Endothelial cell of umbilical vein (primary cell): Measurements from ENCODE around the gene PCBP4. TPM values are rescaled to one million over a fixed set of nuclear protein-coding genes. Genes with fewer than 3 reads are reported as not detected.

ENCODE experiments used
- BruUV-seq: library from RNA; stranded (reverse); fragments of 400-500 nt; replicated peaks from 2 replicates; lab custom pipeline; 2021; lab: Mats Ljungman, UMichigan
- CTCF ChIA-PET: fragments of 300-600, 350-600 bp; sonication (Branson Sonifier 250); formaldehyde crosslinking; loops from one replicate; lab custom pipeline; 2021; ENCODE audit warnings: antibody characterized with exemption, inconsistent platforms; lab: Charles Lee
- POLR2A ChIA-PET: fragments of 300-600, 350-600 bp; sonication (Branson Sonifier 250); formaldehyde crosslinking; loops from one replicate; lab custom pipeline; 2021; ENCODE audit warnings: antibody characterized with exemption, inconsistent platforms; lab: Charles Lee
- DNase-seq: peaks from one replicate; pipeline ENCODE4 v3.0.0-alpha.2; 2011; ENCODE audit warnings: low read depth, low spot score
- FAIRE-seq: peaks from 2 replicates; lab custom pipeline; 2011; peaks lifted over from hg19 to GRCh38; lab: Jason Lieb, UNC
- H2AFZ ChIP-seq: 2 replicates; pipeline ENCODE4 v1.6.0; 2012; ENCODE audit warnings: low read depth, low read length, control low read depth, inconsistent platforms
- H3K27ac ChIP-seq: 2 replicates; pipeline ENCODE4 v1.5.1; 2011; ENCODE audit warnings: low read depth, mild to moderate bottlenecking, control low read depth, low read length, moderate library complexity; ENCODE audit not compliant: insufficient read depth
- H3K27me3 ChIP-seq, 2 experiments: 2 replicates each; pipeline versions ENCODE4 v1.6.0 to v1.6.1; 2011; ENCODE audit warnings: low read length in 2 of 2, mixed read lengths in 1 of 2; ENCODE audit not compliant: control insufficient read depth in 2 of 2, insufficient read depth in 2 of 2
- H3K36me3 ChIP-seq, 2 experiments: 2 replicates in 1 of 2; 3 replicates in 1 of 2; pipeline ENCODE4 v1.5.1; 2011; ENCODE audit warnings: low read length in 2 of 2, mild to moderate bottlenecking in 1 of 2, moderate library complexity in 1 of 2; ENCODE audit not compliant: control insufficient read depth in 2 of 2, insufficient read depth in 2 of 2; ENCODE audit errors: extremely low read depth in 1 of 2
- H3K4me1 ChIP-seq: 3 replicates; pipeline ENCODE4 v1.5.1; 2011; ENCODE audit warnings: mild to moderate bottlenecking, low read length; ENCODE audit not compliant: control insufficient read depth, insufficient read depth; ENCODE audit errors: extremely low read depth
- H3K4me2 ChIP-seq: 2 replicates; pipeline ENCODE4 v1.6.1; 2011; ENCODE audit warnings: low read length, control low read depth, mixed read lengths; ENCODE audit not compliant: insufficient read depth
- H3K4me3 ChIP-seq, 3 experiments: fragments of 200-600 bp in 1 of 3; sonication (generic), shearing (Covaris generic) in 1 of 3; replicated peaks in 1 of 3; 2 replicates each; pipeline ENCODE4 v1.5.1; 2011 to 2016; ENCODE audit warnings: control low read depth in 3 of 3, low read length in 3 of 3, mild to moderate bottlenecking in 2 of 3, inconsistent platforms in 1 of 3, low read depth in 1 of 3, moderate library complexity in 1 of 3; ENCODE audit not compliant: insufficient read depth in 1 of 3
- H3K79me2 ChIP-seq: 2 replicates; pipeline ENCODE4 v1.6.0; 2012; ENCODE audit warnings: low read length, inconsistent platforms; ENCODE audit not compliant: control insufficient read depth, insufficient read depth
- H3K9ac ChIP-seq: replicated peaks from 2 replicates; pipeline ENCODE3; 2011; ENCODE audit warnings: low read length, control low read depth; ENCODE audit not compliant: insufficient read depth; ENCODE audit errors: extremely low read depth
- H3K9me1 ChIP-seq: replicated peaks from 3 replicates; pipeline ENCODE4 v1.6.0; 2011; ENCODE audit warnings: mild to moderate bottlenecking, low read length; ENCODE audit not compliant: control insufficient read depth, insufficient read depth; ENCODE audit errors: extremely low read depth
- H3K9me3 ChIP-seq: replicated peaks from 2 replicates; pipeline ENCODE4 v1.5.1; 2012; ENCODE audit warnings: low read length, inconsistent platforms; ENCODE audit not compliant: control insufficient read depth, insufficient read depth
- H4K20me1 ChIP-seq: replicated peaks from 2 replicates; pipeline ENCODE3; 2011; ENCODE audit warnings: mild to moderate bottlenecking, low read length; ENCODE audit not compliant: control insufficient read depth, insufficient read depth; ENCODE audit errors: extremely low read depth
- CTCF ChIP-seq, 2 donors: IDR thresholded peaks; 1 replicate in 1 of 2; 2 replicates in 1 of 2; pipeline ENCODE4 v1.5.1; 2011; ENCODE audit warnings: low read length in 2 of 2, mild to moderate bottlenecking in 2 of 2, moderate library complexity in 2 of 2, control low read depth in 1 of 2, inconsistent platforms in 1 of 2, low read depth in 1 of 2; ENCODE audit not compliant: insufficient read depth in 1 of 2; ENCODE audit errors: extremely low read depth in 1 of 2
- EZH2 ChIP-seq: IDR thresholded peaks from 2 replicates; pipeline ENCODE4 v1.6.1; 2012; ENCODE audit warnings: borderline replicate concordance, low read depth, mild to moderate bottlenecking, moderate library complexity, low read length, inconsistent platforms; ENCODE audit not compliant: severe bottlenecking
- FOS ChIP-seq: IDR thresholded peaks from 2 replicates; pipeline ENCODE4 v1.6.1; 2011; ENCODE audit warnings: mild to moderate bottlenecking, low read length, moderate library complexity, borderline replicate concordance; ENCODE audit not compliant: insufficient read depth
- GATA2 ChIP-seq: IDR thresholded peaks from 2 replicates; pipeline ENCODE4 v1.7.0; 2011; ENCODE audit warnings: low read depth, mild to moderate bottlenecking, moderate library complexity, mixed read lengths, low read length; ENCODE audit not compliant: insufficient read length, insufficient read depth
- JUN ChIP-seq: IDR thresholded peaks from 2 replicates; pipeline ENCODE4 v1.6.1; 2011; ENCODE audit warnings: borderline replicate concordance, low read depth; ENCODE audit not compliant: insufficient read length, insufficient read depth
- MAX ChIP-seq: IDR thresholded peaks from 2 replicates; pipeline ENCODE4 v1.6.1; 2011; ENCODE audit not compliant: insufficient read depth, insufficient read length
- MYC ChIP-seq: IDR thresholded peaks from one replicate; pipeline ENCODE4 v1.6.1; 2011; ENCODE audit warnings: mild to moderate bottlenecking, low read depth, low read length
- POLR2A ChIP-seq: IDR thresholded peaks from 2 replicates; pipeline ENCODE4 v1.6.1; 2012; ENCODE audit warnings: low read depth, mild to moderate bottlenecking, control low read depth, low read length
- POLR2AphosphoS5 ChIP-seq: IDR thresholded peaks from 2 replicates; pipeline ENCODE4 v1.6.1; 2012; ENCODE audit warnings: low read depth, mild to moderate bottlenecking, control low read depth, low read length, moderate library complexity; ENCODE audit not compliant: insufficient read depth
- dilution Hi-C: fragments of 300-500 bp; cut with MboI; formaldehyde crosslinking; loops from one replicate; pipeline ENCODE4 v1.15.0; 2019; ENCODE audit warnings: low sequenced_read_pairs; ENCODE audit not compliant: extremely low pct_ligation_motif_present
- intact Hi-C: fragments of 100-400 bp; cut with micrococcal nuclease; formaldehyde crosslinking; loops from one replicate; pipeline ENCODE4 v1.10.0; 2022
- polyA plus RNA-seq, 4 experiments: library from polyadenylated mRNA; depleted of rRNA in 3 of 4; stranded (reverse) in 3 of 4; unstranded in 1 of 4; fragments of >200 nt; gene quantifications; 2 replicates each; pipeline versions ENCODE4 v1.2.1 to v1.2.3, GENCODE V29; 2011 to 2012; ENCODE audit warnings: missing spikeins in 1 of 4
- total RNA-seq: library from RNA; stranded (reverse); gene quantifications from 2 replicates; pipeline ENCODE4 v1.2.3, GENCODE V29; 2021

Gene PCBP4
- total and polyA plus RNA-seq, 2 donors (not counting 3 experiments of a cell fraction or from before 2014, with no cell fraction given): 46.5 to 63.1 TPM

GRCh38 chr3:51950899-51951298, 16.4 kb downstream of the PCBP4 start:
- H3K27ac ChIP-seq: no peak overlapping the region

More at GRCh38 chr3:51950899-51951298, 16.4 kb downstream of the PCBP4 start:
- no peak overlapping the region for H3K9ac ChIP-seq
- FAIRE-seq (no peak), DNase-seq (no peak)
- H3K4me3 ChIP-seq: no peak overlapping the region
- dilution Hi-C loops (no loop called here), intact Hi-C loops (no loop called here)
- no peaks in the 10 kb centered on the region for H4K20me1 ChIP-seq
- peaks cover 7 to 13% of the 10 kb centered on the region in 2 experiments for H3K27me3 ChIP-seq
- no peaks in the 10 kb centered on the region for H3K9me3 ChIP-seq
- H3K36me3 ChIP-seq: no peaks in the 10 kb centered on the region
- CTCF ChIA-PET: no interaction called here
- TF ChIP-seq MYC: no peak
- TF ChIP-seq GATA2: no peak
- TF ChIP-seq POLR2AphosphoS5: no peak
- TF ChIP-seq EZH2: no peak
- TF ChIP-seq JUN: no peak
- TF ChIP-seq FOS: no peak
- no peak for TF ChIP-seq MAX
- no peak for TF ChIP-seq CTCF (IDR thresholded peaks at IDR 0.05; ENCODE audit: extremely low read depth in 1 of 2, insufficient read depth in 1 of 2, low read depth in 1 of 2, low read length in 2 of 2)
- TF ChIP-seq POLR2A: no peak
- no TSS peak for BruUV-seq
- POLR2A ChIA-PET: no interaction called here
- no peaks in the 10 kb centered on the region for H3K4me1 ChIP-seq
- H3K9me1 ChIP-seq: no peaks in the 10 kb centered on the region
- no peak overlapping the region for H2AFZ ChIP-seq
- H3K79me2 ChIP-seq: no peaks in the 10 kb centered on the region
- H3K4me2 ChIP-seq: no peak overlapping the region
